GM18502 (cell line): ENCODE results near the gene DNTT.
A peak's percentile ranks its signal among the peaks of the same experiment; 100 is the strongest.

ENCODE experiments used
- ATAC-seq: cut with Tn5 transposase; IDR thresholded peaks from one replicate; pipeline ENCODE4 v1.9.1; 2021; ENCODE audit warnings: mild to moderate bottlenecking; ENCODE audit not compliant: unreplicated experiment, poor library complexity

Gene DNTT

GRCh38 chr10:96304230-96304629 lies at the start of gene DNTT:
DNTT (plus strand) TSS chr10:96304434; CDS start chr10:96304498, 64 bp downstream.
- ATAC-seq: no peak

- no peak for ATAC-seq
These were observed 49.3 kb upstream of the DNTT start for GRCh38 chr10:96254976-96255375.

DNA sequence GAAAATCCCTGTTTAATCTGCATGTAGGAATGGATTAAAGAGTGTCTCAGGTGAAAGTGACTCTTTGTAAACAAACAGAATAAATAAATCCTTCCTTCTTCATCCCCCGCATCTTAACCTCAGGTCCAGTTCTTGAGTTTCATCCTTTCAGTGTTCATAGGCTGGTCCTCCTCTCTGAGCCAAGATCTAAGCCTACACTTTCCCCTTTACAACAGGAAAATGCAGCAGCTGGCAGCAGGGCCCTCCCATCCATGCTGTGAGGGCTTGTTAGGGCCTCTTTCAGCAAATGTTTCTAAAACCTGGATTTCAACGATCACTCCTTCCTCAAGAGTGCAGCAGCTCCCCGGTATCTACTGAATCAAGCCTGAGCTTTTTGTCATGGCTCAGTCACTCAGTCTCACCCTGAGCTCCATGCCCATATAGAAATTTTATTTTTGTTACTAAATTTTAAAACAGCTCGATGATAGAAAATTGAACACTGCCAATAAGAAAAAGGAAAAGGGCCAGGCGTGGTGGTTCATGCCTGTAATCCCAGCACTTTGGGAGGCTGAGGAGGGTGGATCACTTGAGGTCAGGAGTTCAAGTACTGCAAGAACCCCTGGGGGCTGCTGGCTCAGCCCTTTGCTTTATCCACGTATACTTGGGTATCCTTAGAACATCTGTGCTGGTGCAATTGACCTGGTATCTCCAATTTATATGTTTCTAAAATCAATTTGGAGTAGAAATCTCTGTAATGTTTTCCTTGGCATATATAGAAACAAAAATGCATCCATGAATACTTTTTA lies 48.5 kb upstream of the DNTT start:
- no peak for ATAC-seq

DNA sequence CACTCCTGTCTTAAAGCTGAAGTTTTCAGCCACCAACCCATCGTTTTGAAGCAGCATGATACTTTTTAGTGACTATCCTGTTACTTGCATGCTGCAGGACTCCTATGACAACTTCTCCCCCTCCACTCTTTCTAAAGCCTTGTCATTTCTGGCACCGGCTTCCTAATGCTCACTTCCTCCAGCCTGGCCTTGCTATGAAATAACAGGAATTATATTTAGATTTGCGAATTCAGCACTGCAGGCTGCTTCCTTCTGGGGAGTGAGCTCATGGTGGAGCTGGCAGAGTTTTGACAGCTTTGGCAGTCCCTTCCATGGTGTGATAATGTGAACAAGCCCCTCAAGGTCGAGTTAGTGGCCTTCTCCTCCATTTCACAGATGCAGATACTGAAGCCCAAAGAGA lies 46.3 kb upstream of the DNTT start:
- ATAC-seq: no peak

- ATAC-seq: no peak
These were observed 45.1 kb upstream of the DNTT start for GRCh38 chr10:96259150-96259549.

- ATAC-seq: no peak
These were observed 44.2 kb upstream of the DNTT start for GRCh38 chr10:96260014-96260413.

DNA sequence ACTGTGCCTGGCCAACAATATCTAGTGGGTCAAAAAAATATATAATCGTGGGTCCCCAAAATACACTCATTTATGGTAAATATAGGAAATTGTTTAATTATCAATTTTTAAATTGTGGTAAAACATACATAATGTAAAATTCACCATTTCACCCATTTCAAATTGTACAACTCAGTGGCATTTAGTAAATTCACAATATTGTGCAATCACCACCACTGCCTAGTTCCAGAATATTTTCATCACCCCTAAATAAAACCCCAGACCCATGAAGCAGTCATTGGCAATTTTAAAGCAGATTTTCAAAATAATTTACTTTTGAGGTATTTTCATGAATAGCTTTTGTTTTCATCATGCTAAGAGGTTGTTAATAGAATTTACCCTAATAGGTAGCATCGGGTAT lies 43.1 kb upstream of the DNTT start:
- ATAC-seq: no peak

DNA sequence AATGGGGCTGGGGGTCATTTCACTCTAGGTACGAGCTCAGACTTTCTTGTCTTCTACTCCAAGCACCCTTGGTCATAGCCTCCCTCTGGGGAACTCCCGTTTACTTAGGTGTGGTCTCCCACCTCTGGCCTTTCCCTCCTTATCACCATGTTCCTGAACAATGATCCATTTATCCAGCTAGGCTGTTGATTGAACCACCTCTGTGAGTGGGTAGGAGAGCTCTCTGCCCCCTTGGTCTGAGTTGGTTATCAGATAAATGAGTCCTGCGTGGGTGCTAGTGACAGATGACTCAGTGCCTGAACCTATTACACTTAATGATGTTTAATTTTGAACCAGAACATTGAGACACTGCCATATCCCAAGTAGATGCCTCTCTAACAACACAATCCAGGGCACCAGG lies 42.3 kb upstream of the DNTT start:
- ATAC-seq: no peak

DNA sequence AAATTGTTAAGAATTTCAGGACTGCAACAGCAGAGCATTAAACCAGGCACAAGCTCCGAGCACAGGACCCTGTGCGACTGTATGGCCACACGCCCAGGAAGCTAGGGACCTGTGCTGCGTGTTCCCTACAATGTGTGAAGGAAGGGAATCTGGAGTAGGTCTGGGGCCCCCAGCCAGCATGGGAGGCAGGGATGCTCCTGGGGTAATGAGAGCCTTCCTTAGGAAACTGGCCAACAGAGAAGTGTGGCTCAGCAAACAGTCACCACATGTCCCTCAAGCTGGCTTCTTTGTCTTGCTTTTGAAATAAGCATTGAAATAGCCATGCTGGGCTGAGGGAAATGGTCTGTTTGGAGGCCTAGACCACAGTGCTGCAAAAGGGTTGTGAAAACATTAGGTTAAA lies 41.1 kb upstream of the DNTT start:
- ATAC-seq: no peak

DNA sequence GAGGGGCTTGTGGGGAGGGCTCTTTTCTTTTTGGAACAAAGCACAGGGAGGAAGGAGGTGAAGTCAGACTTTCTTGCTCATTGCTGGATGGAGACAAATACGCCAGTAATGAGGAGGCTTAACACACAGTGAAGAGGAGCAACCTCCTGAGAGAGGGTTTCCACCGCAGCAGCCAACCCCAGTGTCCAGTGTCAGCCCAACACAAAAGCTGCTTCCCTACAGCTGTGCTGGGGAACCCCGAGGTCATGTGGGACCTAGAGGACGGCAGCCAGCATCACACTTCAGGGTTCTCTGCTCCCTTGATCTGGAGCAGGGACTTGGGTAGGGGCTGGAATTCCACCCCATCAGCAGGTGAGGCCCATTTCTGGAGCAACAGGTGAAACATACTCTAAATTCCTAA lies 40.6 kb upstream of the DNTT start:
- no peak for ATAC-seq

DNA sequence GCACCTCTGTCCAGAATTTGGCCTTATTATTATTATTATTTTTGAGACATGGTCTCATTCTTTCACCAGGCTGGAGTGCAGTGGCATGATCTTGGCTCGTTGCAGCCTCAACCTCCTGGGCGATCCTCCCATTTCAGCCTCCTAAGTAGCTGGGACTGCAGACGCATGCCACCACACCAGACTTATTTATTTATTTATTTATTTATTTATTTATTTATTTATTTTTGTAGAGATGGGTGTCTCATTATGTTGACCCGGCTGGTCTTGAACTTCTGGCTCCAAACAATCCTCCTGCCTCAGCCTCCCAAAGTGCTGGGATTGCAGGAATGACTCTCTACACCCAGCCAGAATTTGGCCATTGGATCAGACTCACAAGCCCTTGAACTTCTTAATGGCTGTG lies 39.3 kb upstream of the DNTT start:
- no peak for ATAC-seq

- ATAC-seq: no peak
These were observed 38.0 kb upstream of the DNTT start for GRCh38 chr10:96266118-96266770.

- ATAC-seq: no peak
These were observed 37.0 kb upstream of the DNTT start for GRCh38 chr10:96267234-96267705.

GRCh38 chr10:96268341-96268909 lies 35.8 kb upstream of the DNTT start:
- ATAC-seq: no peak

- no peak for ATAC-seq
These were observed 34.6 kb upstream of the DNTT start for GRCh38 chr10:96269438-96270300.

DNA sequence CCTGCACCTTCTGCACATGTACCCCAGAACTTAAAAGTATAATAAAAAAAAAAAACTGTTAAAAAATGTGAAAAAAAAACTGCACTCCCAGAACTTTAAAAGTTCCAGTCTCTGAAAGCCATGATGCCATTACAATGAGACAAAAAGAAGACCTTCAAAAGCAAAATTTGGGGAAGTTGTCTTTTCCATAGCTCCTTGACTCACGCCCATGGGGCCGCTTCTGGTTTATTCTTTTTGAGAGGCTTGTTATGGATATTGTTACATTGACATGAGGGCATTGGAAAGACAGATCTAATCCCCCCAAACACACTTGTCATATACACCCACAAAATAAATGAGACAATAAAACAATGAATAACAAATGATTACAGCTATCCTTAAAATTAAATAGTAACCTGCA lies 33.7 kb upstream of the DNTT start:
- no peak for ATAC-seq

DNA sequence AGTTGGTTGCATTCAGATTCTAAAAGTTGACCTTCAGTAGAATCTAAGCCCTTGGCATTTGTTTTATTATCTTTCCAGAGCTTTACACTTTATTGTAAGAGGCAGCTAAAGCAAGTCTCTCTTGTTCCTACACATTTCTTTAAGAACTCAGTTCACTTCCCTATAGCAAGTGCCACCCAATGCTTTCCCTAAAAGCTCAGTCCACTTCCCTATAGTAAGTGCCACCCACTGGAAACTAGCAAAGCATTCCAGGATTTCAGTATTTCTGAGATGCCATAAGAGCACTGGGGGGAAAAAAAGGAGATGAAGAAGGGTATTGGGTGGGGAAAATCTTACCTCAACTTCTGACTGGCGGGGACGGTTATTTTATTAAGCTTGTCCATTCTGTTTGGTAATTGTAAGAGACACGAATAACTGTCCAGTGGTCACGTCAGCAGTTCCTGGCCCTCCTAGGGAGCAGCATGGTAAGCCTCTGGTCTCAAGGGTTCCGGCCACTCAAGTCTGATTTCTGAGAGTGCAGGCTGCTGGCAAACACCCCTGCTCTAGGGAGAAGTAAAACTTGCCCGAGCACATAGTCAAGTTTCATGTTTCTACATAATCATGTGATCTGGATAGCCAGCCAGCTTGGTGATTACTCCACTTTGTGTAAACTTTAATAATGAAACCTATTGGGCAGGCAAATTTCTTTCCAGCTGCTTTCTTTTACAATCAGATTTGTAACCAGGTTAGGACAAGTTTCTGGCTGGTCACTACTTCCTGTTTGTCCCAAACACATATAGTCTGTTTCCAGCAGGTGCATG lies 33.0 kb upstream of the DNTT start, which contains the start of gene BLNK:
TSS of gene BLNK (minus strand) at position 554 of the 800 bp plus-strand sequence. CDS start at position 383, 171 bp downstream.
- ATAC-seq: peak; percentile 69

DNA sequence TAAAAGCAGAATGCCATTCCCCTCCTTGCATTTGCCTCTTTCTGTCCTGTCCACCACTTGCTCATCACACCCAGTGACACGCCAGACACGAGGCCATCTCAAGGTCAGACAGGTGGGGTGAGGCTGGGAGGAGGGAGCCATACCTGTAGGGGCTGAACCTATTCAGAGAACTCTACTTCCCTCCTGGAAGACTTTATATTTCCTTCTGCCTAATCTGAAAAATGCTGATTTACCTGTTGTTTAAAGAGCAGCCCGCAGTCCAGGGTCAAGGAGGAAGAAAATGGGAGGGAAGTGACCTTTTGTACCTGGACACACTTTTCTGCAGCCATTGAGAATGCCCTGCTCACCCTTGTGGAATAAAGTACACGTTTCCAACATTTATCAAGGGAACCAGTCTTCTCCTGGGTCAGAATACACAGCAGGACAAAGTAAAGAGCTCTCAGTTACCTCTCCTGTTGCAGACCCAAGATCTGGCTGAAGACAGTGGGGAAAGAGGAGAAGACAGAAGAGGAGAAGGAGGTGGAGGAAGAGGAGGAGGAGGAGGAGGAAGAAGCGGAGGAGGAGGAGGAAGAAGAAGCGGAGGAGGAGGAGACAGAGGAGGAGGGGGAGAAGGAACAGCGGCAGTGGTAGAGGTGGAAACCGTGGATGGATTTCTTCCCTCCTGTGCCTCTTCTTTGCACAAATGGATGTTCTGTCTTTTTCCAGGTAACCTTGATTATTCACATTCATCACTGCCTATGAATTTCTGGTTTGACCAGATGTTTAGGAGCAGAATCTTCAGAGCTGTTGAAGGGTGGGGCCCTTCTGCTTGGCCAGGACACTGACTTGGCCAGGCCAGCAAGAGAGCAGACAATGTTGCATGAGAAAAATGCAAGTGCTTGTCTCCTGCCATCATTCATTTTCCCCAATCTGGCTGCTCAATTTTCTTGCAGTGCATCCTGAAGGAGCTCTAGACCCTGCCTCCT lies 31.6 kb upstream of the DNTT start:
- ATAC-seq: no peak
